GM23338 (cell line): Measurements from ENCODE around the gene CCN2. TPM values are rescaled to one million over a fixed set of nuclear protein-coding genes. Genes with fewer than 3 reads are reported as not detected.

Experiments
- ATAC-seq: fragments of 200-7000 bp; cut with Tn5 transposase; 3 replicates; pipeline ENCODE4 v1.9.1; 2020
- DNase-seq: peaks from one replicate; pipeline ENCODE4 v3.0.0-alpha.2; 2015; ENCODE audit warnings: low spot score
- H2AFZ ChIP-seq: fragments of 200-600 bp; sonication (generic); 2 replicates; pipeline ENCODE4 v1.8.0; 2016; ENCODE audit warnings: antibody characterized with exemption, mild to moderate bottlenecking, moderate library complexity
- H3F3A ChIP-seq: fragments of 200-600 bp; sonication (generic); replicated peaks from 2 replicates; pipeline ENCODE4 v1.8.0; 2017; ENCODE audit warnings: antibody characterized with exemption, mixed run types, low read depth
- H3K27ac ChIP-seq: fragments of 200-600 bp; sonication (generic); 2 replicates; pipeline ENCODE4 v1.6.1; 2016; ENCODE audit warnings: low read depth
- H3K27me3 ChIP-seq: fragments of 200-600 bp; sonication (generic); 2 replicates; pipeline ENCODE4 v1.8.0; 2016; ENCODE audit warnings: mild to moderate bottlenecking, mixed run types, moderate library complexity; ENCODE audit not compliant: insufficient read depth
- H3K36me3 ChIP-seq: fragments of 200-600 bp; sonication (generic); 2 replicates; pipeline ENCODE4 v1.8.0; 2016; ENCODE audit warnings: mild to moderate bottlenecking; ENCODE audit not compliant: insufficient read depth
- H3K4me1 ChIP-seq: fragments of 200-600 bp; sonication (generic); 2 replicates; pipeline ENCODE4 v1.8.0; 2016; ENCODE audit warnings: mild to moderate bottlenecking, moderate library complexity; ENCODE audit not compliant: insufficient read depth
- H3K4me2 ChIP-seq: fragments of 200-600 bp; sonication (generic); 2 replicates; pipeline ENCODE4 v1.7.1; 2017; ENCODE audit warnings: mixed run types
- H3K4me3 ChIP-seq: fragments of 200-600 bp; sonication (generic); 2 replicates; pipeline ENCODE4 v1.6.1; 2016; ENCODE audit warnings: mixed run types
- H3K79me2 ChIP-seq: fragments of 200-600 bp; sonication (generic); replicated peaks from 2 replicates; pipeline ENCODE4 v1.8.0; 2017; ENCODE audit warnings: mild to moderate bottlenecking; ENCODE audit not compliant: insufficient read depth
- H3K9me2 ChIP-seq: fragments of 200-600 bp; sonication (generic); 2 replicates; pipeline ENCODE4 v1.8.0; 2017; ENCODE audit not compliant: insufficient read depth
- H4K20me1 ChIP-seq: fragments of 200-600 bp; sonication (generic); replicated peaks from 2 replicates; pipeline ENCODE4 v1.8.0; 2017; ENCODE audit warnings: mild to moderate bottlenecking; ENCODE audit not compliant: insufficient read depth
- H3K27ac Mint-ChIP-seq: 2 replicates; pipeline ENCODE4 v1.8.0; 2020; ENCODE audit warnings: inconsistent platforms, mild to moderate bottlenecking, moderate library complexity, mixed read lengths
- H3K27me3 Mint-ChIP-seq: 3 replicates; pipeline ENCODE4 v1.8.0; 2022; ENCODE audit warnings: low read depth, mild to moderate bottlenecking, moderate library complexity, mixed read lengths, inconsistent platforms; ENCODE audit not compliant: insufficient read depth, poor library complexity
- H3K36me3 Mint-ChIP-seq: 3 replicates; pipeline ENCODE4 v1.8.0; 2021; ENCODE audit warnings: low read depth, mild to moderate bottlenecking, inconsistent platforms, moderate library complexity, mixed read lengths
- H3K4me1 Mint-ChIP-seq: 3 replicates; pipeline ENCODE4 v1.8.0; 2020; ENCODE audit warnings: mild to moderate bottlenecking, inconsistent platforms, mixed read lengths
- H3K4me3 Mint-ChIP-seq: 3 replicates; pipeline ENCODE4 v1.8.0; 2021; ENCODE audit warnings: moderate library complexity, mild to moderate bottlenecking, inconsistent platforms, mixed read lengths
- H3K9me3 Mint-ChIP-seq: 3 replicates; pipeline ENCODE4 v1.8.0; 2020; ENCODE audit warnings: moderate library complexity, mild to moderate bottlenecking, inconsistent platforms, mixed read lengths
- CREB1 ChIP-seq: fragments of 250-450 bp; sonication (Bioruptor Pico); IDR thresholded peaks from 2 replicates; pipeline ENCODE4 v1.5.0; 2020; ENCODE audit warnings: low read depth, mild to moderate bottlenecking, moderate library complexity
- CTCF ChIP-seq, 2 experiments: fragments of 200-600 bp in 1 of 2; sonication (generic) in 1 of 2; conservative IDR thresholded peaks; 2 replicates each; pipeline versions ENCODE4 v1.5.1 to v1.6.1; 2016 to 2017; ENCODE audit warnings: antibody characterized with exemption in 2 of 2, low read depth in 2 of 2, mild to moderate bottlenecking in 2 of 2, moderate library complexity in 1 of 2
- ETS1 ChIP-seq: IDR thresholded peaks from 2 replicates; pipeline ENCODE4 v1.6.1; 2016; ENCODE audit warnings: antibody characterized with exemption
- EZH2 ChIP-seq: fragments of 200-600 bp; sonication (generic); IDR thresholded peaks from one replicate; pipeline ENCODE4 v1.8.0; 2017; ENCODE audit warnings: antibody characterized with exemption, mild to moderate bottlenecking, low read depth; ENCODE audit not compliant: unreplicated experiment
- EZH2phosphoT487 ChIP-seq: fragments of 200-600 bp; sonication (generic); IDR thresholded peaks from one replicate; pipeline ENCODE4 v1.8.1; 2018; ENCODE audit warnings: antibody characterized with exemption; ENCODE audit not compliant: unreplicated experiment
- JUNB ChIP-seq: IDR thresholded peaks from one replicate; pipeline ENCODE4 v1.6.1; 2016; ENCODE audit warnings: antibody characterized with exemption; ENCODE audit not compliant: unreplicated experiment
- NANOG ChIP-seq: IDR thresholded peaks from 2 replicates; pipeline ENCODE4 v1.6.1; 2016; ENCODE audit warnings: antibody characterized with exemption, borderline replicate concordance
- POLR2AphosphoS5 ChIP-seq: IDR thresholded peaks from 2 replicates; pipeline ENCODE4 v1.6.1; 2016; ENCODE audit warnings: antibody characterized with exemption, low read depth
- REST ChIP-seq: IDR thresholded peaks from one replicate; pipeline ENCODE4 v1.6.1; 2018; ENCODE audit warnings: antibody characterized with exemption; ENCODE audit not compliant: unreplicated experiment
- STAT1 ChIP-seq: IDR thresholded peaks from one replicate; pipeline ENCODE4 v1.6.1; 2016; ENCODE audit warnings: antibody characterized with exemption; ENCODE audit not compliant: unreplicated experiment
- ZNF114 ChIP-seq: fragments of 250-450 bp; sonication (Bioruptor Pico); IDR thresholded peaks from 2 replicates; pipeline ENCODE4 v1.5.0; 2020; ENCODE audit warnings: mild to moderate bottlenecking, moderate library complexity
- ZNF331 ChIP-seq: fragments of 250-450 bp; sonication (Bioruptor Pico); IDR thresholded peaks from 2 replicates; pipeline ENCODE4 v1.5.0; 2020; ENCODE audit warnings: low read depth, mild to moderate bottlenecking, moderate library complexity
- ZNF462 ChIP-seq: fragments of 250-450 bp; sonication (Bioruptor Pico); IDR thresholded peaks from 2 replicates; pipeline ENCODE4 v1.5.0; 2020; ENCODE audit warnings: mild to moderate bottlenecking, moderate library complexity
- polyA plus RNA-seq: library from polyadenylated mRNA; unstranded; fragments of >200 nt; fragmentation: Nextera tagmentation; extraction: Ambion mirVana; gene quantifications from 2 replicates; pipeline ENCODE4 v1.2.1, GENCODE V29; 2016
- total RNA-seq: library from RNA; depleted of rRNA; stranded (reverse); fragments of >200 nt; shearing (Covaris generic); gene quantifications from 2 replicates; pipeline ENCODE4 v1.2.3, GENCODE V29; 2014

The CCN2 gene
- total and polyA plus RNA-seq, 2 experiments from 2014 or later = 128 to 159 TPM

- H3K4me3 Mint-ChIP-seq = no peak overlapping the region
- H3K27me3 ChIP-seq = no peaks in the 10 kb centered on the region
Observed at GRCh38 chr6:131972741-131973140, 21.6 kb upstream of the CCN2 start.

More at GRCh38 chr6:131972741-131973140, 21.6 kb upstream of the CCN2 start:
- no peaks in the 10 kb centered on the region for H3K36me3 Mint-ChIP-seq
- no peak overlapping the region for H3K4me3 ChIP-seq
- no peak overlapping the region for H3K27ac ChIP-seq
- TF ChIP-seq POLR2AphosphoS5 (no peak), CTCF (conservative IDR thresholded peaks at IDR 0.05; ENCODE audit: low read depth in 2 of 2) (no peak), CREB1 (CRISPR knock-in tag) (no peak), JUNB (no peak), ZNF331 (CRISPR knock-in tag) (no peak), REST (no peak), ETS1 (no peak), ZNF462 (no peak), STAT1 (no peak), EZH2phosphoT487 (no peak), ZNF114 (CRISPR knock-in tag) (no peak), NANOG (no peak), EZH2 (no peak)
- no peak overlapping the region for H3K4me2 ChIP-seq
- DNase-seq = no peak
- peaks cover 8% of the 10 kb centered on the region; the same call in 2 of the 3 replicates for H3K4me1 Mint-ChIP-seq
- no peak overlapping the region for H3K27ac Mint-ChIP-seq
- H2AFZ ChIP-seq = no peak overlapping the region
- ATAC-seq = no peak
- no peaks in the 10 kb centered on the region for H3K9me2 ChIP-seq
- H3K27me3 Mint-ChIP-seq = no peaks in the 10 kb centered on the region
- no peaks in the 10 kb centered on the region for H3K79me2 ChIP-seq
- H3F3A ChIP-seq = no peaks in the 10 kb centered on the region
- H4K20me1 ChIP-seq = no peaks in the 10 kb centered on the region
- no peaks in the 10 kb centered on the region for H3K36me3 ChIP-seq
- no peaks in the 10 kb centered on the region for H3K9me3 Mint-ChIP-seq
- 0 out of 2 replicates have a peak, but pooled peaks cover 3% of the 10 kb centered on the region for H3K4me1 ChIP-seq
